HepG2 (cell line): ENCODE data around the gene RAB40C. TPM values are rescaled to one million over a fixed set of nuclear protein-coding genes. Genes with fewer than 3 reads are reported as not detected.

Source experiments
- AHR ChIP-seq: IDR thresholded peaks from 2 replicates; pipeline ENCODE4 v1.6.1; 2018; ENCODE audit warnings: missing genetic modification reagents, missing compliant biosample characterization
- ATF7 ChIP-seq, 2 experiments: fragments of 450-650 bp in 1 of 2; sonication (generic) in 1 of 2; formaldehyde crosslinking in 1 of 2; IDR thresholded peaks; 2 replicates each; pipeline versions ENCODE4 v1.4.0 to v1.6.1; 2016 to 2020; ENCODE audit warnings: antibody characterized with exemption in 1 of 2, mild to moderate bottlenecking in 1 of 2, missing genetic modification reagents in 1 of 2
- FOXK2 ChIP-seq: fragments of 450-650 bp; IDR thresholded peaks from 2 replicates; pipeline ENCODE4 v1.6.1; 2016
- HOXA5 ChIP-seq: sonication (generic); formaldehyde crosslinking; IDR thresholded peaks from 2 replicates; pipeline ENCODE4 v1.4.0; 2020; ENCODE audit warnings: missing genetic modification reagents
- IRX3 ChIP-seq: sonication (generic); formaldehyde crosslinking; IDR thresholded peaks from 2 replicates; pipeline ENCODE4 v1.8.1; 2023; ENCODE audit warnings: mild to moderate bottlenecking, low read depth, missing genetic modification reagents, borderline replicate concordance
- KDM2A ChIP-seq: sonication (generic); formaldehyde crosslinking; IDR thresholded peaks from 2 replicates; pipeline ENCODE4 v1.4.0; 2020; ENCODE audit warnings: low read depth, missing genetic modification reagents, borderline replicate concordance
- KDM6A ChIP-seq: IDR thresholded peaks from 2 replicates; pipeline ENCODE4 v1.6.1; 2016; ENCODE audit warnings: low read depth
- MTA3 ChIP-seq: sonication (generic); formaldehyde crosslinking; IDR thresholded peaks from 2 replicates; pipeline ENCODE4 v1.4.0; 2020; ENCODE audit warnings: missing genetic modification reagents
- MXI1 ChIP-seq: IDR thresholded peaks from 3 replicates; pipeline ENCODE4 v1.6.1; 2012; ENCODE audit warnings: low read depth, low read length, inconsistent platforms, borderline replicate concordance
- MZF1 ChIP-seq: sonication (generic); formaldehyde crosslinking; IDR thresholded peaks from 2 replicates; pipeline ENCODE4 v1.8.1; 2023; ENCODE audit warnings: mild to moderate bottlenecking, missing genetic modification reagents, borderline replicate concordance
- PAWR ChIP-seq: sonication (generic); formaldehyde crosslinking; IDR thresholded peaks from 2 replicates; pipeline ENCODE4 v1.4.0; 2020; ENCODE audit warnings: missing genetic modification reagents, mild to moderate bottlenecking, borderline replicate concordance
- REL ChIP-seq: sonication (generic); formaldehyde crosslinking; conservative IDR thresholded peaks from 2 replicates; pipeline ENCODE4 v1.8.0; 2022; ENCODE audit warnings: mild to moderate bottlenecking, missing genetic modification reagents, moderate library complexity
- RFX3 ChIP-seq: IDR thresholded peaks from 2 replicates; pipeline ENCODE4 v1.6.1; 2016; ENCODE audit warnings: missing biosample characterization, missing genetic modification reagents
- TRAFD1 ChIP-seq: sonication (generic); formaldehyde crosslinking; IDR thresholded peaks from 2 replicates; pipeline ENCODE4 v1.5.1; 2020; ENCODE audit warnings: missing genetic modification reagents, mild to moderate bottlenecking, borderline replicate concordance
- ZFP41 ChIP-seq: sonication (generic); formaldehyde crosslinking; IDR thresholded peaks from 2 replicates; pipeline ENCODE4 v1.4.0; 2020; ENCODE audit warnings: mild to moderate bottlenecking, missing genetic modification reagents, borderline replicate concordance
- ZFP82 ChIP-seq: sonication (generic); formaldehyde crosslinking; IDR thresholded peaks from 2 replicates; pipeline ENCODE4 v1.5.1; 2020; ENCODE audit warnings: mild to moderate bottlenecking, missing genetic modification reagents, borderline replicate concordance
- ZFY ChIP-seq: sonication (generic); formaldehyde crosslinking; IDR thresholded peaks from 2 replicates; pipeline ENCODE4 v1.4.0; 2020; ENCODE audit warnings: missing genetic modification reagents
- ZIK1 ChIP-seq: sonication (generic); formaldehyde crosslinking; IDR thresholded peaks from 2 replicates; pipeline ENCODE4 v1.5.0; 2020; ENCODE audit warnings: mild to moderate bottlenecking, low read depth, missing genetic modification reagents, borderline replicate concordance
- ZNF33B ChIP-seq: sonication (generic); formaldehyde crosslinking; IDR thresholded peaks from 2 replicates; pipeline ENCODE4 v1.5.1; 2020; ENCODE audit warnings: mild to moderate bottlenecking, missing genetic modification reagents
- ZNF552 ChIP-seq: sonication (generic); formaldehyde crosslinking; IDR thresholded peaks from 2 replicates; pipeline ENCODE4 v1.9.0; 2022; ENCODE audit warnings: missing genetic modification reagents, mild to moderate bottlenecking, borderline replicate concordance
- ZNF678 ChIP-seq: sonication (generic); formaldehyde crosslinking; IDR thresholded peaks from 2 replicates; pipeline ENCODE4 v1.4.0; 2020; ENCODE audit warnings: mild to moderate bottlenecking, missing genetic modification reagents
- ZNF713 ChIP-seq: sonication (generic); formaldehyde crosslinking; IDR thresholded peaks from 2 replicates; pipeline ENCODE4 v1.4.0; 2020; ENCODE audit warnings: mild to moderate bottlenecking, missing genetic modification reagents
- ZNF800 ChIP-seq: sonication (generic); formaldehyde crosslinking; IDR thresholded peaks from 2 replicates; pipeline ENCODE4 v1.4.0; 2020; ENCODE audit warnings: missing genetic modification reagents
- polyA plus RNA-seq, 8 experiments: library from polyadenylated mRNA; depleted of rRNA in 3 of 8; stranded (reverse) in 7 of 8; unstranded in 1 of 8; fragments of >200 nt; fragmentation: Illumina TruSeq in 4 of 8; extraction: Trizol in 4 of 8; gene quantifications; 2 replicates each; pipeline versions ENCODE4 v1.2.1 to v1.2.3, GENCODE V29; 2011 to 2016; ENCODE audit warnings: low read depth in 4 of 8, missing spikeins in 1 of 8, mixed read lengths in 1 of 8; ENCODE audit not compliant: insufficient read depth in 1 of 8
- total RNA-seq, 5 experiments: library from RNA; depleted of rRNA; stranded (reverse); fragments of >200 nt; fragmentation: Illumina TruSeq; extraction: Trizol; gene quantifications; 2 replicates each; pipeline ENCODE4 v1.2.3, GENCODE V29; 2016; ENCODE audit warnings: low read depth in 1 of 5
- TF ChIP-seq, protein P1 (sequence below): sonication (generic); formaldehyde crosslinking; IDR thresholded peaks from 2 replicates; pipeline ENCODE4 v1.5.0; 2020; ENCODE audit warnings: missing genetic modification reagents

The RAB40C gene
- total and polyA plus RNA-seq, 2 of the 13 experiments (the other 11 are each of a cell fraction or from before 2014, with no cell fraction given): 7.7 to 11.5 TPM

DNA sequence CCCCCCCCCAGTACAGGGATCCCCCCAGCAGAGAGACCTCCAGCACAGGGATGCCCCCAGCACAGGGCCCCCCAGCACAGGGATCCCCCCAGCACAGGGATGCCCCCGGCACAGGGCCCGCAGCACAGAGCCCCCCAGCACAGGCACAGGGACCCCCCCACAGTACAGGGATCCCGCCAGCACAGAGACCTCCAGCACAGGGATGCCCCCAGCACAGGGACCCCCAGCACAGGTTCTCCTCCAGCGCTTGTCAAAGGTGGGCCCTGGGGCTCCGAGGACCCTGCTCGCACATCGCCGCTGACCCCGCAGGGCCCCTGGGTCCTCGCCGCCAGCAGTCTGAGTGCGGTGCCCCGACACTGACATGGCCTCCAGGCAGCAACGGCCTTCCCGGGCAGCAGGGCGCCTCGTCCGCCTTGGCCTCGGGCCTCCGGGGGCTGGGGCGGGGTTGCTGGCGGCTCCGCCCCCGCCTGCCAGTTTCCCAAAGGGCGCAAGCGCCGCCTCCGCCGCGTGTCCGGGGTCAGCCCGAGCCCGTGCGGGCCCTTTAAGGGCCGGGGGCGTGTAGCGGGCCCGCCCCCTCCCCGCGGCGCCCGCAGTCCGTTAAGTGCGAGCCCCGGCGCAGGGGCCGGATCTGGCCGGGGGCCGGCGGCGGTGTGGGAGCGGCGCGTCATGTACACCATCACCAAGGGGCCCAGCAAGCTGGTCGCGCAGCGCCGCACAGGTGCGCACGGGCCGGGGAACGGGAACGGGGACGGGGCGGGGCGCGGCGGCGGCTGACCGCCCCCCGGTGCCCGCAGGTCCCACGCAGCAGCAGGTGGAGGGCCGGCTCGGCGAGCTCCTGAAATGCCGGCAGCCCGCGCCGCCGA is 51.7 kb downstream of the RAB40C start, which contains the start of gene MCRIP2 (continued):
- TF ChIP-seq ATF7 (IDR thresholded peaks at IDR 0.05): no peak
- TF ChIP-seq ATF7 (CRISPR knock-in tag; IDR thresholded peaks at IDR 0.05): no peak
- no peak for TF ChIP-seq MZF1
- no peak; the same call in 1 of the 2 replicates for TF ChIP-seq ZFP41 (CRISPR knock-in tag)
- TF ChIP-seq ZFP82: no peak; the same call in 1 of the 2 replicates
- no peak for TF ChIP-seq ZIK1 (CRISPR knock-in tag)
- TF ChIP-seq MXI1: peak; percentile 87; the same call in 1 of the 3 replicates
- TF ChIP-seq ZNF800 (CRISPR knock-in tag): no peak
- no peak for TF ChIP-seq HOXA5 (CRISPR knock-in tag)
- no peak for TF ChIP-seq MTA3
- TF ChIP-seq RFX3 (CRISPR knock-in tag): no peak
- TF ChIP-seq ZNF552: no peak
- TF ChIP-seq PAWR (CRISPR knock-in tag): no peak
- no peak for TF ChIP-seq IRX3 (CRISPR knock-in tag)
- no peak for TF ChIP-seq FOXK2
- no peak for TF ChIP-seq ZNF33B (CRISPR knock-in tag)
- TF ChIP-seq TRAFD1 (CRISPR knock-in tag): no peak
- no peak; the same call in 1 of the 2 replicates for TF ChIP-seq ZNF678 (CRISPR knock-in tag)
- no peak for TF ChIP-seq AHR (CRISPR knock-in tag)
- TF ChIP-seq ZNF713 (CRISPR knock-in tag): peak; percentile 54; the same call in 1 of the 2 replicates
- TF ChIP-seq KDM2A (CRISPR knock-in tag): peak; percentile 74
- peak; percentile 69; the same call in 1 of the 2 replicates for TF ChIP-seq ZFY (CRISPR knock-in tag)
- TF ChIP-seq KDM6A: no peak
- no peak for TF ChIP-seq REL (CRISPR knock-in tag)
- TF ChIP-seq, protein P1, sequence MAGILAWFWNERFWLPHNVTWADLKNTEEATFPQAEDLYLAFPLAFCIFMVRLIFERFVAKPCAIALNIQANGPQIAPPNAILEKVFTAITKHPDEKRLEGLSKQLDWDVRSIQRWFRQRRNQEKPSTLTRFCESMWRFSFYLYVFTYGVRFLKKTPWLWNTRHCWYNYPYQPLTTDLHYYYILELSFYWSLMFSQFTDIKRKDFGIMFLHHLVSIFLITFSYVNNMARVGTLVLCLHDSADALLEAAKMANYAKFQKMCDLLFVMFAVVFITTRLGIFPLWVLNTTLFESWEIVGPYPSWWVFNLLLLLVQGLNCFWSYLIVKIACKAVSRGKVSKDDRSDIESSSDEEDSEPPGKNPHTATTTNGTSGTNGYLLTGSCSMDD (CRISPR knock-in tag): no peak
